ENCODE results near the gene FARS2.

- TF ChIP-seq CTCF (IDR thresholded peaks at IDR 0.05 in 8 of 11, conservative IDR thresholded peaks at IDR 0.05 in 3 of 11) = no peak
- no peak for TF ChIP-seq POLR2AphosphoS5 (IDR thresholded peaks at IDR 0.05)
- TF ChIP-seq POLR2A (IDR thresholded peaks at IDR 0.05) = no peak
Observed at GRCh38 chr6:5778317-5778857, 517.1 kb downstream of the FARS2 start.

All from spleen (tissue), 7 donors.